ENCODE results near the gene WBP2. TPM values are rescaled to one million over a fixed set of nuclear protein-coding genes. Genes with fewer than 3 reads are reported as not detected.
"Not testable (repeated sequence)": the region's sequence is repeated elsewhere in the genome, so short reads cannot be mapped to it uniquely, and the experiment has no call there.

The WBP2 gene
- polyA plus RNA-seq, 1 donor from 2014 or later = 21.7 TPM

DNA sequence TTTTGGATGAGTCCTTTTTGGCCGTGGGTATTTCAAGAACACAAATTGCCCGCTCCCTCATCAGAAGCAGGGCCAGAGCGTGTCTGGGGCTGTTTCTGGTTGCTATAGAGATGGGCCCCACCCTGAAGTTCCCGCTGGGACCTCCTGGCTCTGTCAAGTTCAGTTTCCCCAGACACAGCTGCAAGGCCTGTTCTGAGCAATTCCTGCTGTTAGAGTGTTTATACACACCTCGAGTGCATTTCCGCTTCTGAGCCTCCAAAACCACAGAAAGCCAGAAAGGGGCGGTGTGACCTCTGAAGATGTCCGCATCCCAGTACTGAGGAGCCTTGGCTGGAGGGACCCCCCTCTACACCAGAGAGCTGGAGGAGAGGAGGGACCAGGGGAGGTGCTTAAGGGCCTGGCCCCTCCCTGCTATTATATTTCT is 9.3 kb upstream of the WBP2 start:
- Histone ChIP-seq H3K4me2 (ENCODE audit: low read length) (no peak overlapping the region), H3K9ac (ENCODE audit: low read length) (no peak overlapping the region), H3K4me3 (ENCODE audit: low read length) (no peak overlapping the region), H3K27ac (ENCODE audit: low read length) (no peak overlapping the region), H4K20me1 (ENCODE audit: insufficient read depth) (no peaks in the 10 kb centered on the region), H3F3A (ENCODE audit: insufficient read depth, low read length, poor library complexity, severe bottlenecking) (no peaks in the 10 kb centered on the region), H3K27me3 (ENCODE audit: insufficient read depth, low read depth, low read length) (no peaks in the 10 kb centered on the region), H3K9me2 (ENCODE audit: insufficient read depth, low read length) (no peaks in the 10 kb centered on the region), H3K79me2 (replicated peaks; ENCODE audit: insufficient read depth, low read length) (no peaks in the 10 kb centered on the region), H2AFZ (ENCODE audit: low read depth, low read length) (no peak overlapping the region), H3K9me3 (ENCODE audit: low read length) (no peaks in the 10 kb centered on the region), H3K36me3 (ENCODE audit: insufficient read depth, low read length) (no peaks in the 10 kb centered on the region)
- TF ChIP-seq EZH2 (IDR thresholded peaks at IDR 0.05; ENCODE audit: borderline replicate concordance, insufficient read depth, low read length, poor library complexity, severe bottlenecking) (no peak), EP300 (conservative IDR thresholded peaks at IDR 0.05; ENCODE audit: poor library complexity, severe bottlenecking) (no peak), TAF1 (IDR thresholded peaks at IDR 0.05; ENCODE audit: low read depth) (no peak), RAD21 (conservative IDR thresholded peaks at IDR 0.05) (no peak), POLR2AphosphoS5 (IDR thresholded peaks at IDR 0.05) (no peak), SMC3 (conservative IDR thresholded peaks at IDR 0.05; ENCODE audit: poor library complexity) (no peak), MXI1 (conservative IDR thresholded peaks at IDR 0.05; ENCODE audit: poor library complexity, severe bottlenecking) (no peak)
- TF ChIP-seq, protein P1, sequence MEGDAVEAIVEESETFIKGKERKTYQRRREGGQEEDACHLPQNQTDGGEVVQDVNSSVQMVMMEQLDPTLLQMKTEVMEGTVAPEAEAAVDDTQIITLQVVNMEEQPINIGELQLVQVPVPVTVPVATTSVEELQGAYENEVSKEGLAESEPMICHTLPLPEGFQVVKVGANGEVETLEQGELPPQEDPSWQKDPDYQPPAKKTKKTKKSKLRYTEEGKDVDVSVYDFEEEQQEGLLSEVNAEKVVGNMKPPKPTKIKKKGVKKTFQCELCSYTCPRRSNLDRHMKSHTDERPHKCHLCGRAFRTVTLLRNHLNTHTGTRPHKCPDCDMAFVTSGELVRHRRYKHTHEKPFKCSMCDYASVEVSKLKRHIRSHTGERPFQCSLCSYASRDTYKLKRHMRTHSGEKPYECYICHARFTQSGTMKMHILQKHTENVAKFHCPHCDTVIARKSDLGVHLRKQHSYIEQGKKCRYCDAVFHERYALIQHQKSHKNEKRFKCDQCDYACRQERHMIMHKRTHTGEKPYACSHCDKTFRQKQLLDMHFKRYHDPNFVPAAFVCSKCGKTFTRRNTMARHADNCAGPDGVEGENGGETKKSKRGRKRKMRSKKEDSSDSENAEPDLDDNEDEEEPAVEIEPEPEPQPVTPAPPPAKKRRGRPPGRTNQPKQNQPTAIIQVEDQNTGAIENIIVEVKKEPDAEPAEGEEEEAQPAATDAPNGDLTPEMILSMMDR (IDR thresholded peaks at IDR 0.05; ENCODE audit: poor library complexity, severe bottlenecking) = no peak
- TF ChIP-seq, protein P2, sequence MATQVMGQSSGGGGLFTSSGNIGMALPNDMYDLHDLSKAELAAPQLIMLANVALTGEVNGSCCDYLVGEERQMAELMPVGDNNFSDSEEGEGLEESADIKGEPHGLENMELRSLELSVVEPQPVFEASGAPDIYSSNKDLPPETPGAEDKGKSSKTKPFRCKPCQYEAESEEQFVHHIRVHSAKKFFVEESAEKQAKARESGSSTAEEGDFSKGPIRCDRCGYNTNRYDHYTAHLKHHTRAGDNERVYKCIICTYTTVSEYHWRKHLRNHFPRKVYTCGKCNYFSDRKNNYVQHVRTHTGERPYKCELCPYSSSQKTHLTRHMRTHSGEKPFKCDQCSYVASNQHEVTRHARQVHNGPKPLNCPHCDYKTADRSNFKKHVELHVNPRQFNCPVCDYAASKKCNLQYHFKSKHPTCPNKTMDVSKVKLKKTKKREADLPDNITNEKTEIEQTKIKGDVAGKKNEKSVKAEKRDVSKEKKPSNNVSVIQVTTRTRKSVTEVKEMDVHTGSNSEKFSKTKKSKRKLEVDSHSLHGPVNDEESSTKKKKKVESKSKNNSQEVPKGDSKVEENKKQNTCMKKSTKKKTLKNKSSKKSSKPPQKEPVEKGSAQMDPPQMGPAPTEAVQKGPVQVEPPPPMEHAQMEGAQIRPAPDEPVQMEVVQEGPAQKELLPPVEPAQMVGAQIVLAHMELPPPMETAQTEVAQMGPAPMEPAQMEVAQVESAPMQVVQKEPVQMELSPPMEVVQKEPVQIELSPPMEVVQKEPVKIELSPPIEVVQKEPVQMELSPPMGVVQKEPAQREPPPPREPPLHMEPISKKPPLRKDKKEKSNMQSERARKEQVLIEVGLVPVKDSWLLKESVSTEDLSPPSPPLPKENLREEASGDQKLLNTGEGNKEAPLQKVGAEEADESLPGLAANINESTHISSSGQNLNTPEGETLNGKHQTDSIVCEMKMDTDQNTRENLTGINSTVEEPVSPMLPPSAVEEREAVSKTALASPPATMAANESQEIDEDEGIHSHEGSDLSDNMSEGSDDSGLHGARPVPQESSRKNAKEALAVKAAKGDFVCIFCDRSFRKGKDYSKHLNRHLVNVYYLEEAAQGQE (IDR thresholded peaks at IDR 0.05; ENCODE audit: borderline replicate concordance) = no peak

DNA sequence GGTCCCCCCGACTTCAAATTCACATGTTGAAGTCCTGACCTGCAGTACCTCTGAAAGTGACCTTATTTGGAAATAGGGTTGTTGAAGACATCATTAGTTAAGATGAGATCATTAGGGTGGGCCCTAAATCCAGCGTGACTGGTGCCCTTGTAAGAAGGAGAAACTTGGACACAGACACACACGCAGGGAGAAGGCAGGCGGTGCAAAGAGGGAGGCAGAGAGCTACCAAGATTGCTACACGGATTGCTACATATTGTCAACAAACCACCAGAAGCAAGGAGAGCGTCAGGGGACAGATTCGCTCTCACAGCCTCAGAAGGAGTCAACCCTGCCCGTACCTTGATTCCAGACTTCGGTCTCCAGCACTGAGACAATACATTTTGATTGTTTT is 6.8 kb upstream of the WBP2 start:
- Histone ChIP-seq H3K27me3 (ENCODE audit: insufficient read depth, low read depth, low read length) (no peaks in the 10 kb centered on the region), H2AFZ (ENCODE audit: low read depth, low read length) (no peak overlapping the region), H3K4me2 (ENCODE audit: low read length) (no peak overlapping the region), H4K20me1 (ENCODE audit: insufficient read depth) (no peaks in the 10 kb centered on the region), H3K79me2 (replicated peaks; ENCODE audit: insufficient read depth, low read length) (no peaks in the 10 kb centered on the region), H3K27ac (ENCODE audit: low read length) (no peak overlapping the region), H3K36me3 (ENCODE audit: insufficient read depth, low read length) (no peaks in the 10 kb centered on the region), H3K9ac (ENCODE audit: low read length) (no peak overlapping the region), H3K4me3 (ENCODE audit: low read length) (no peak overlapping the region), H3K9me3 (ENCODE audit: low read length) (no peaks in the 10 kb centered on the region), H3K9me2 (ENCODE audit: insufficient read depth, low read length) (no peaks in the 10 kb centered on the region), H3F3A (ENCODE audit: insufficient read depth, low read length, poor library complexity, severe bottlenecking) (no peaks in the 10 kb centered on the region)
- TF ChIP-seq SMC3 (conservative IDR thresholded peaks at IDR 0.05; ENCODE audit: poor library complexity) (no peak), MXI1 (conservative IDR thresholded peaks at IDR 0.05; ENCODE audit: poor library complexity, severe bottlenecking) (no peak), RAD21 (conservative IDR thresholded peaks at IDR 0.05) (no peak), POLR2AphosphoS5 (IDR thresholded peaks at IDR 0.05) (no peak), EP300 (conservative IDR thresholded peaks at IDR 0.05; ENCODE audit: poor library complexity, severe bottlenecking) (no peak), EZH2 (IDR thresholded peaks at IDR 0.05; ENCODE audit: borderline replicate concordance, insufficient read depth, low read length, poor library complexity, severe bottlenecking) (no peak)
- TF ChIP-seq, protein P1 (IDR thresholded peaks at IDR 0.05; ENCODE audit: poor library complexity, severe bottlenecking) = no peak

DNA sequence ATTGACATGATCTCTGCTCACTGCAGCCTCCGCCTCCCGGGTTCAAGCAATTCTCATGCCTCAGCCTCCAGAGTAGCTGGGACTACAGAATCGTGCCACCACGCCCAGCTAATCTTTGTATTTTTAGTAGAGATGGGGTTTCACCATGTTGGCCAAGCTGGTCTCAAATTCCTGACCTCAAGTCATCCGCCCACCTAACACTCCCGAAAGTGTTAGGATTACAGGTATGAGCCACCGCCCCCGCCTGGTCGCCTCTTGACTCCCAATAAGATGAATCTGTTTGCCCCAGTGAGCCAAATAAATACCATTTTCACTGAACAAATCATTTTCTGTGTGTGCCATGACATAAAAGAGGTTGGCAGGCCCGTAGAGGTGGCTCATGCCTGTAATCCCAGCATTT is 4.2 kb upstream of the WBP2 start:
- H3K27ac ChIP-seq (ENCODE audit: low read length); H4K20me1 ChIP-seq (ENCODE audit: insufficient read depth); H3K9me2 ChIP-seq (ENCODE audit: insufficient read depth, low read length): not testable (repeated sequence)

More for the DNA sequence above, 4.2 kb upstream of the WBP2 start:
- H3K79me2 ChIP-seq (replicated peaks; ENCODE audit: insufficient read depth, low read length); H3K36me3 ChIP-seq (ENCODE audit: insufficient read depth, low read length); H3F3A ChIP-seq (ENCODE audit: insufficient read depth, low read length, poor library complexity, severe bottlenecking); H2AFZ ChIP-seq (ENCODE audit: low read depth, low read length); H3K9ac ChIP-seq (ENCODE audit: low read length); H3K4me2 ChIP-seq (ENCODE audit: low read length); H3K9me3 ChIP-seq (ENCODE audit: low read length); H3K27me3 ChIP-seq (ENCODE audit: insufficient read depth, low read depth, low read length); H3K4me3 ChIP-seq (ENCODE audit: low read length): not testable (repeated sequence)
